Activated B cell treated with CpG ODN at 0.5 μM for 24 hours (primary cell): ENCODE measurements around the gene IGF1R. TPM values are rescaled to one million over a fixed set of nuclear protein-coding genes. Genes with fewer than 3 reads are reported as not detected.

Source experiments
- ATAC-seq: fragments of 200-7000 bp; cut with Tn5 transposase; one replicate; pipeline ENCODE4 v1.10.0; 2021; ENCODE audit warnings: low read depth, mild to moderate bottlenecking, moderate library complexity
- CTCF ChIA-PET: fragments of 350-600 bp; sonication (Branson Sonifier 250); formaldehyde crosslinking; loops from one replicate; lab custom pipeline; 2021; ENCODE audit warnings: antibody characterized with exemption; lab: Charles Lee
- POLR2A ChIA-PET: fragments of 350-600 bp; sonication (Branson Sonifier 250); formaldehyde crosslinking; loops from one replicate; lab custom pipeline; 2021; ENCODE audit warnings: antibody characterized with exemption; lab: Charles Lee
- DNase-seq: peaks from one replicate; pipeline ENCODE4 v3.0.0; 2022
- H3K27ac Mint-ChIP-seq: one replicate; pipeline ENCODE4 v1.8.0; 2020; ENCODE audit warnings: mixed read lengths
- H3K27me3 Mint-ChIP-seq: one replicate; pipeline ENCODE4 v1.8.0; 2021; ENCODE audit warnings: mixed read lengths
- H3K36me3 Mint-ChIP-seq: one replicate; pipeline ENCODE4 v1.8.0; 2021; ENCODE audit warnings: low read depth, mixed read lengths
- H3K4me1 Mint-ChIP-seq: one replicate; pipeline ENCODE4 v1.8.0; 2021; ENCODE audit warnings: mixed read lengths
- H3K4me3 Mint-ChIP-seq: one replicate; pipeline ENCODE4 v1.8.0; 2020; ENCODE audit warnings: mild to moderate bottlenecking, mixed read lengths
- H3K9me3 Mint-ChIP-seq: one replicate; pipeline ENCODE4 v1.8.0; 2020; ENCODE audit warnings: mixed read lengths
- CTCF ChIP-seq: fragments of 200-600 bp; IDR thresholded peaks from one replicate; pipeline ENCODE4 v1.8.0; 2022; ENCODE audit warnings: antibody characterized with exemption, mild to moderate bottlenecking
- intact Hi-C: fragments of 100-400 bp; cut with micrococcal nuclease; formaldehyde crosslinking; loops from one replicate; pipeline ENCODE4 v1.15.1; 2024
- total RNA-seq: library from RNA; stranded (reverse); gene quantifications from 2 replicates; pipeline ENCODE4 v1.2.3, GENCODE V29; 2022

Gene IGF1R
- total RNA-seq, 1 donor from 2014 or later = 6.7 TPM

GRCh38 chr15:98826658-98827057 lies 178.3 kb downstream of the IGF1R start:
- Mint-ChIP-seq H3K4me1 (no peaks in the 10 kb centered on the region), H3K27me3 (no peaks in the 10 kb centered on the region), H3K4me3 (no peak overlapping the region), H3K27ac (no peak overlapping the region), H3K36me3 (peaks cover 7% of the 10 kb centered on the region), H3K9me3 (peaks cover 23% of the 10 kb centered on the region)
- DNase-seq (no peak), ATAC-seq (no peak)
- intact Hi-C loops = no loop called here
- POLR2A ChIA-PET = no interaction called here
- no peak for TF ChIP-seq CTCF
- CTCF ChIA-PET = no interaction called here

GRCh38 chr15:98827217-98827616 lies 178.9 kb downstream of the IGF1R start:
- H3K9me3 Mint-ChIP-seq = peaks cover 28% of the 10 kb centered on the region
- ATAC-seq (no peak), DNase-seq (no peak)
- intact Hi-C loops = no loop called here
- no peaks in the 10 kb centered on the region for H3K27me3 Mint-ChIP-seq
- ChIA-PET CTCF (no interaction called here), POLR2A (no interaction called here)
- H3K27ac Mint-ChIP-seq = no peak overlapping the region
- no peak overlapping the region for H3K4me3 Mint-ChIP-seq
- peaks cover 7% of the 10 kb centered on the region for H3K36me3 Mint-ChIP-seq
- TF ChIP-seq CTCF = no peak
- H3K4me1 Mint-ChIP-seq = no peaks in the 10 kb centered on the region

- Mint-ChIP-seq H3K27me3 (no peaks in the 10 kb centered on the region), H3K4me3 (no peak overlapping the region), H3K27ac (no peak overlapping the region), H3K9me3 (peaks cover 34% of the 10 kb centered on the region), H3K4me1 (no peaks in the 10 kb centered on the region), H3K36me3 (peaks cover 10% of the 10 kb centered on the region)
- ATAC-seq = no peak
- CTCF ChIA-PET = no interaction called here
- TF ChIP-seq CTCF = no peak
- POLR2A ChIA-PET = no interaction called here
- intact Hi-C loops = no loop called here
- DNase-seq = no peak
These were observed 181.8 kb downstream of the IGF1R start for GRCh38 chr15:98830034-98830634.

- H3K4me1 Mint-ChIP-seq = no peaks in the 10 kb centered on the region
- peaks cover 10% of the 10 kb centered on the region for H3K36me3 Mint-ChIP-seq
- H3K9me3 Mint-ChIP-seq = peaks cover 26% of the 10 kb centered on the region
- ChIA-PET POLR2A (no interaction called here), CTCF (no interaction called here)
- no peak overlapping the region for H3K4me3 Mint-ChIP-seq
- DNase-seq (no peak), ATAC-seq (no peak)
- intact Hi-C loops = no loop called here
- H3K27me3 Mint-ChIP-seq = no peaks in the 10 kb centered on the region
- no peak overlapping the region for H3K27ac Mint-ChIP-seq
- TF ChIP-seq CTCF = no peak
These were observed 186.6 kb downstream of the IGF1R start for GRCh38 chr15:98834976-98835375.

- Mint-ChIP-seq H3K4me1 (no peaks in the 10 kb centered on the region), H3K36me3 (peaks cover 8% of the 10 kb centered on the region), H3K27ac (no peak overlapping the region), H3K27me3 (no peaks in the 10 kb centered on the region), H3K4me3 (no peak overlapping the region), H3K9me3 (peaks cover 22% of the 10 kb centered on the region)
- DNase-seq (no peak), ATAC-seq (no peak)
- no peak for TF ChIP-seq CTCF
- ChIA-PET CTCF (no interaction called here), POLR2A (no interaction called here)
- intact Hi-C loops = no loop called here
These were observed 187.5 kb downstream of the IGF1R start for GRCh38 chr15:98835876-98836275.
